Tongue (tissue), 2 donors: ENCODE data around the gene NCAM1. TPM values are rescaled to one million over a fixed set of nuclear protein-coding genes. Genes with fewer than 3 reads are reported as not detected.
A peak's percentile ranks its signal among the peaks of the same experiment; 100 is the strongest.

ENCODE experiments used
- DNase-seq: peaks from one replicate; pipeline ENCODE4 v3.0.0-alpha.2; 2015
- total RNA-seq: library from RNA; depleted of rRNA; stranded (reverse); fragments of >200 nt; gene quantifications from one replicate; pipeline ENCODE4 v1.2.3, GENCODE V29; 2014

The NCAM1 gene
- total RNA-seq, 1 donor from 2014 or later: 160 TPM

- no peak for DNase-seq
Measured at GRCh38 chr11:113090716-113091480, 129.7 kb downstream of the NCAM1 start.

GRCh38 chr11:113091481-113091780 is 130.2 kb downstream of the NCAM1 start:
- DNase-seq: no peak

GRCh38 chr11:113096648-113097047 is 135.4 kb downstream of the NCAM1 start:
- no peak for DNase-seq

GRCh38 chr11:113103932-113104690 is 142.9 kb downstream of the NCAM1 start:
- DNase-seq: no peak

GRCh38 chr11:113104691-113105251 is 143.6 kb downstream of the NCAM1 start:
- no peak for DNase-seq

GRCh38 chr11:113105592-113105991 is 144.4 kb downstream of the NCAM1 start:
- no peak for DNase-seq

GRCh38 chr11:113106507-113106906 is 145.3 kb downstream of the NCAM1 start:
- peak; percentile 32 for DNase-seq

- DNase-seq: no peak
Measured at GRCh38 chr11:113110046-113110445, 148.8 kb downstream of the NCAM1 start.

GRCh38 chr11:113111156-113111555 is 149.9 kb downstream of the NCAM1 start:
- DNase-seq: no peak

- DNase-seq: no peak
Measured at GRCh38 chr11:113112307-113112706, 151.1 kb downstream of the NCAM1 start.

GRCh38 chr11:113113801-113114704 is 152.8 kb downstream of the NCAM1 start:
- DNase-seq: peak; percentile 80

GRCh38 chr11:113114705-113115027 is 153.4 kb downstream of the NCAM1 start:
- no peak for DNase-seq

- DNase-seq: peak; percentile 31
Measured at GRCh38 chr11:113118104-113118503, 156.9 kb downstream of the NCAM1 start.

- DNase-seq: peak; percentile 17
Measured at GRCh38 chr11:113119074-113119473, 157.9 kb downstream of the NCAM1 start.

GRCh38 chr11:113119966-113120736 is 158.9 kb downstream of the NCAM1 start:
- no peak for DNase-seq

- DNase-seq: no peak
Measured at GRCh38 chr11:113121746-113122145, 160.5 kb downstream of the NCAM1 start.

GRCh38 chr11:113124006-113124405 is 162.8 kb downstream of the NCAM1 start:
- no peak for DNase-seq

GRCh38 chr11:113124578-113124977 is 163.4 kb downstream of the NCAM1 start:
- DNase-seq: no peak

GRCh38 chr11:113129261-113129992 is 168.2 kb downstream of the NCAM1 start:
- DNase-seq: no peak

GRCh38 chr11:113131036-113131775 is 170.0 kb downstream of the NCAM1 start:
- DNase-seq: no peak
